Skin of body (tissue), 2 donors: ENCODE results near the gene ZDHHC24. TPM values are rescaled to one million over a fixed set of nuclear protein-coding genes. Genes with fewer than 3 reads are reported as not detected.
"Not testable (repeated sequence)": the region's sequence is repeated elsewhere in the genome, so short reads cannot be mapped to it uniquely, and the experiment has no call there.

Experiments
- DNase-seq: peaks from one replicate; lab custom pipeline; 2025; lab: John Stamatoyannopoulos, UW
- total RNA-seq: library from RNA; depleted of rRNA; stranded (reverse); fragments of >200 nt; gene quantifications from one replicate; pipeline ENCODE4 v1.2.3, GENCODE V29; 2014

The ZDHHC24 gene
- total RNA-seq, 1 donor from 2014 or later, result 4.3 TPM

DNA sequence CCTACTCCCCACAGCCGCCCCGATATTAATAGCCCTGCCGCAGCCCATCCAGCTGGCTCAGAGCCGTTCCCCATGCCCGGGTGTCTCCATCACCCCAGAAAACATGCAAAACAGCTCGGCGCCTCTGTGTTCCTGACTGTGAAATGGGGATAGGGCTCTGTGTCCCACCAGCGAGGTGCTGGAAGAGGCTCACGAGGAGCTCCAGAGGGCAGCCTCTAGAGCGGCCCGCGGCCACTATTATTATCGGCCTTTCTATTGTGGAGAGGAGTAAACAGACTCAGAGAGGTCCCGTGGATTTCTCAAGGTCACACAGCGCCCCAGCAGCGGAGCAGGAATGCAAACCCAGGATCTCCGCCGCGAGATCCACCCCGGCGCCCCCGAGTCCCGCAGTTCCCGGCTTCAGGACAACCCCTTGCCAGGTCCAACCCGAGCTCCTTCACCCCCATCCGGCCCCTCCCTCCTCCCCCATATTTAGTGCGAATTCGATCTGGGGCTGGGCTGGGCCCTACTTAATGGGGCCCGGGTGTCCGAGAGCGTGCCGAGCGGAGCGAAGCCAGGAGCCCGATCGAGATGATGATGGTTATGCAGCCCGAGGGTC lies 619 bp upstream of the ZDHHC24 start, which contains the start of gene ACTN3:
TSS of gene ACTN3 (plus strand) at position 536 of the 598 bp plus-strand sequence. CDS start at position 571, 35 bp downstream.
- DNase-seq, result no peak

DNA sequence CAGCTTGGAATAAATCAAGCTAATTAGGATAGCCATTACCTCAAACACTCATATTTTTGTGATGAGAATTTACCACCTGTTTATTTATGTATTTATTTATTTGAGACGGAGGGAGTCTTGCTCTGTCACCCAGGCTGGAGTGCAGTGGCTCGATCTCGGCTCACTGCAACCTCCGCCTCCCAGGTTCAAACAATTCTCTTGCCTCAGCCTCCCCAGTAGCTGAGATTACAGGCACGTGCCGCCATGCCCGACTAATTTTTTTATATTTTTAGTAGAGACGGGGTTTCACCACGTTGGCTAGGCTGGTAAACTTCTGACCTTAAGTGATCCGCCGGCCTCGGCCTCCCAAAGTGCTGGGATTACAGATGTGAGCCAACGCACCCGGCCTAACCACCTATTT lies 896 bp downstream of the ZDHHC24 start:
- not testable (repeated sequence) for DNase-seq

DNA sequence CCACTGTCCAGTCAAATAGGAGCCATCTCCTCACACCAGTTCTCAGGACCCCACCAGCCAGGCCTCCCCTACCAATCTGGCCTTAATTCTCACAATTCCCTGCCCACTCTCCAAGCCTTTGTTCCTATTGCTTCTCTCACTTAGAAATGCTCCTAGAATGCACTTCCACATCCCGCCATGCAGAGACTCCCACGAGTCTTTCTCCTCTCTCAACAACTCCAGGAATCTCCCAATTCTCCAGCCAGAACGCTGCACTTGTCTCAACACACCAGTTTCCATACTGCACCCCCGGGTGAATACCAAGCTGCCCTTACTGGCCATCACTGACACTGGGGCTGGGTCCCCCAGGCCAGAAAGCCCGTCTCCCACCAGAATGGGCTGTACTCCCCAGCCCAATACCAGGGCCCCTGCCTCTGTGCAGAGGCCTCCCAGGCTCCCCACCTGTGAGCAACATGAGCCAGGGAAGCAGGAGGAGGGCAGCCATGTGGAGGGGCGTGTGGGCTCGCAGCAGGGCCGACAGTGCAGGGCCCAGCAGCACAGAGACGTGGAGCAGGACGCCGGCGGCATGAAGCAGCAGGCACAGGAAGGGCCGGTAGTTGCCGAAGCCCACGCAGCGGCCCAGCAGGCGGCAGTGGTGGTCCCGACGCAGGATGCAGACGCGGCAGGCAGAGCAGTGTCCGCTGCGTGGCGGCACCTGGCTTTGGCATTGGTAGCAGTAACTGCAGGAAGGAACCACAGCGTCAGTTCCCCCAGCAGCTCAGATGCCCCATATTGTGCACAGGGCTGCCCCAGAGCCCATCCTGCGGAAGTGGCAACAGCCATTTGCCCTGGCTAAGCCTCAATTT lies 2.4 kb downstream of the ZDHHC24 start:
- peak; percentile 21 for DNase-seq

DNA sequence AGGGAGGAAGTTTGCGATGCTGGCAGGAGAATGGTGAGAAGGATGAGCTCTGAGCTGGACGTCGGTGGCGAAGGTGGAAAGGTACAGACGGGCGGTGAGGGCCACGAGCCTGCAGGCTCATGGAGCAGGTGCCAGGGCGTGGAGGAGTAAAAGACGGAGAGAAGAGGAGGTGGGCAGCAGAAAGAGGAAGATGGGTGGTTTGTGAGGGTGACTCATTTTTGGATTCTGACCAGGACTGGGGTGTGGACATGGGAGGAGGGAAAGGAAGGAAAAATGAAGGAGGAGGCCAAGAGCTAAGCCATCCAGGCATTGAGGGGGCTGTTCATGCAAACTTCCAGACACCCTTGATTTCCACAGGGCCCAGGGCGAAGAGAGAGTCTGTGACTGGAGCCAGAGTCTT lies 3.5 kb downstream of the ZDHHC24 start:
- DNase-seq, result no peak

DNA sequence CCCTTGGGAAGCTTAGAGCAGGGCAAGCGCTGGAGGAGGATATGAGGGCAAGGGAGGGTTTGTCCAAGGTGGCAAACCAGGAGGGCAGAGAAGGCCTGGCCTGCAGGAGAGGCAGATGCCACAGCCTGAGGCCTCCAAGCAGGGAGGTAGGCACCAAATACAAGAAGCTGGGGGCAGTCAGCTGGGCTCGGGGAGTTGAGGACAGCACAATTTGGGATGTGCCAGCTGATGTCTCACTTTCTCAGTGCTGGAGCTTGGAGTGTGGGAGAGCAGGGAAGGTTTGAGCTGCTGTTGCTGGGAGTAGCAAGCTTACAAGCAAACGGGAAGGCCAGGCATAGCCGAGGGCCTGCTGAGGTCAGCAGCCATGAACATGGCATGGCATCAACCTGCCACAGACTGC lies 4.0 kb downstream of the ZDHHC24 start:
- DNase-seq, result no peak

DNA sequence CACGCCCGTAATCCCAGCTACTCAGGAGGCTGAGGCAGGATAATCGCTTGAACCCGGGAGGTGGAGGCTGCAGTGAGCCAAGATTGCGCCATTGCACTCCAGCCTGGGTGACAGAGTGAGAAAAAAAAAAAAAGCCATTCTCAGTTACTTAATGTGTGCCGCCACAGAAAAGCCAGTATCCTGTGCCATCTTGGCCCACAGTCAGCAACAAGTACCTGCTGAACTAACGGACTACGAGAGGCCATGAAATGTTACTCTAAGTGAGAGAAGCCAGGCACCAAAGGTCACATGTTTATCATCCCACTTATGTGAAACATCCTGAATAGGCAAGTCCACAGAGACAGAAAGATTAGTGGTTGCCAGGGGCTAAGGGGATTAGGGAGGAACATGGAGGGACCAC lies 5.2 kb downstream of the ZDHHC24 start:
- DNase-seq, result not testable (repeated sequence)

DNA sequence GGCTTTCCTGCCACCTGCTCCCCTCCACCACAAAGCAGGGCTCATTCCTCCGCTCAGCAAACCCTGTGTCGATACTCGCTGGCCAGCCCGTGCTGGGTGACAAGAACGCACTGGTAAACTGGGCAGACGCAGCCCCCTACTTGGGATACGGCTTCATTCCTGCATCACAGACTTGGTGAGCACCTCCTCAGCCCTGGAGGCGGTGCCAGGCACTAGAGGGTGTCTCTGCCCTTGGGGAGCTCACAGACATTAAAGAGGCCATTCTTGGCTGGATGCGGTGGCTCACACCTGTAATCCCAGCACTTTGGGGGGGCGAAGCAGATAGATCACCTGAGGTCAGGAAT lies 6.0 kb downstream of the ZDHHC24 start:
- no peak for DNase-seq

DNA sequence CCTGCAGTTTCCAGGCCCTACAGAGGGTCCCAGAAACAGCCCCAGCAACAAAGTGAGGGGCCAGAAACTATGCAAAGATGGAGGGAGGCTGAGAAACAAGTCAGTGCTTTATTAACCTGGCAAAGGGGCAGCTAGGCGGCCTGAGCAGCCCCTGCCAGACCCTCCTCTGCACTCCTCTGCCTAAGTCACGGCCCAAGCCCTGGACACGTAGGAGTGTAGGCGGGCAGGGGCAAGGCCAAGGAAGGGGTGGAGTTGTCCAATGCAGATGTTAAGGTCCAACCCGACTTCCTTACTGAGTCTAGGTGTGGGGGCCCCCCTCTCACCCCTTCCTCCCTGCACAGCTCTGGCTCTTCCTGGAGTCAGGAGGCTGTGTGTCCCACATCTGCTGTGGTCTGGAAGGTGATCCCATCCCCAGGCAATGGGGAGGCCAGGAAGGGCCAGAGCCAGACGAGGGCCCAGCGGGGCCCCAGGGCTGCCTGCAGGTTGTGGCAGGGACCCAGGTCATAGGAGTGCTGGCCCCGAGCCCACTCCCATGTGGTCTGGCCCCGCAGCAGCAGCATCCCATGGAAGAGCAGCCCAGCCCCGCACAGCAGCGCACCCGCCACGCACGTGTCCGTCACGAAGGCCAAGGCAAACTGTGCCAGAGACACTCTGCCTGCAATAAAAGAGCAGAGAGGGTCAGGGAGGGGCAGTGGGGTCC lies 6.5 kb downstream of the ZDHHC24 start:
- DNase-seq, result no peak

DNA sequence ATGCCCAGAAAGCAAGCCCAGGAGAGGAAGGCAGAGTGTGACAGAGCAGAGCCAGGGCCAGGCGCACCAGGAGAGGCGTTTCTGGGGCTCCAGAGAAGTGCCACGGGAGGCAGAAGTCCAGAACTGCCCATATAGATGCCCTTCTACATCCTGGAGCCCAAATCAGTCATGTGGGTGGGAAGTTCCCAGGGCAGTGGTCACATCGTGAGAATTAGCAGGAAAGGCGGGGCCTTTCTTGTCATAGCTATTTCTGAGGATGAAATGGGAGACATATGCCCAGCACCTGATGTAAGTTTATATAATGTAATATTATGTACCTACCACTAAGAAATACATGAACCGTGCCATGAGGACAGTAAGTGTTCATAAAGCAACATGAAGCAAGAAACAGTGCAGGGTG lies 13.1 kb downstream of the ZDHHC24 start:
- DNase-seq, result no peak

DNA sequence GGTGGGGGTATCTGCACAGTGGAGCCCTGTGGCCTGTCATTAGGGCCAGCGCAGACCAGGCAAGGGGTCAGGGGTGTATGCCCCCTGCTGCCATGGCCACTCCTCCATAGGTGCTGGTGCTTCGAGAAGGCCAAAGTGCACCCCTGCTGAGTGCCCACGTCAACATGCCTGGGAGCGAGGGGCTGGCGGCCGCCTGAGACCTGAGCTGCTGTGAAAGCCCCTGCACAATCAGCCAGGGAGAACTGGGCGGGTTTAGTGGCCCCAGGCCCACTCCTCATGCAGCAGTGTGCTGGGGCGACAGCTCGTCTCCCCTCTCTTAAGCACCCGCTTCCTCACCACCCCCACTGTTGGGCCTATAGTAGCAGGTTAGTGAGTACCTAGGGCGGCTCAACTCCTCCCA lies 14.0 kb downstream of the ZDHHC24 start:
- no peak for DNase-seq

DNA sequence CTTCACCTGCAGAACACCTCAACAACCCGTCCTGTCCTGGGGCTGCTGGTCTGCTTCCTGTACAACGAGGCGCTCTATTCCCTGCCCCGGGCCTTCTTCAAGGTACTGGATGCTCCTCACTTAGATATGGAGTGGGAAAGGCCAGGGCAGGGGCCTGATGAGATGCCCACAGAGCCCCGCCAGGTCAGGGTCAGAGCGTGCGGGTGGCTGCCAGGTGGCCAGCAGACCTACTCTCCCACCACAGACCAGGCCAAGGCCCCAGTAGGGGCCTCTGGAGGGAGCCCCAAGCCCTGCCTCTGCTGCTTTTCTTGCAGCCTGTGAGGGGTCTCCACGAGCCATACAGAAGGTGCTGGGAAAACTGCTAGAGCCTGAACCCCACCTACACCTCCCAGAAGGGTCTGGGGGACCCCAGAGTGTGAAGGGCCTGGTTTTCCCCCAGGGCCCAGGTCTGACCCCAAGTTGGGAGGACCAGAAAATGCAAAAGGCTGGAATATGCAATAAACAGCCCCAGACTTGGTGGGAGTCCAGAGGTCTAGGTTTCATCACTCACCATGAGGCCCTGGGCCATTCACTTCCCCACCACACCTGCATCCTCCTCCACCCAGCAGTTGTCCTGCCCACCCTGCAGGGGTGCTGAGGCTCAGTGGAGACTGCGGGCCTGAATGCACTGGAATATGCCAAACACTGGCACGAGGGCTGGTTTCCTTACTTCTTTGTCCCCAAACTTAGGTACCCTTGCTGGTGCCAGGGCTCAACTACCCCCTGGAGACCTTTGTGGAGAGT lies 14.7 kb downstream of the ZDHHC24 start:
- DNase-seq, result no peak

DNA sequence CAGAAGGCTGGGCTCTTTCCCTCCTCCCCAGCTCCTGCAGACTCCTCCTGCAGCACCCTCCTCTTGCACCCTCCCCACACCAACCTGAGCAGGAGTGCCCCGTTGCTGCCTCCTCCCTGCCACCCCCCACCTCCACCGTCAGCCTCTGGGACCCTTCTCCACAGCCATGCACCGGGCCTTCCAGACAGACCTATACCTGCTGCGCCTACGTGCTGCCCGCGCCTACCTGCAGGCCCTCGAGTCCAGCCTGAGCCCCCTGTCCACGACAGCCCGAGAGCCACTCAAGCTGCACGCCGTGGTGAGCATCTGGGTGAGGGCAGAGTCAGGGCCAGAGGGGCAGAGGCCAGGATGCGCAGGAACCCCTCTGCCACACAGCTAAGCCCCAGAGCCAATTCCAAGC lies 16.2 kb downstream of the ZDHHC24 start:
- no peak for DNase-seq

DNA sequence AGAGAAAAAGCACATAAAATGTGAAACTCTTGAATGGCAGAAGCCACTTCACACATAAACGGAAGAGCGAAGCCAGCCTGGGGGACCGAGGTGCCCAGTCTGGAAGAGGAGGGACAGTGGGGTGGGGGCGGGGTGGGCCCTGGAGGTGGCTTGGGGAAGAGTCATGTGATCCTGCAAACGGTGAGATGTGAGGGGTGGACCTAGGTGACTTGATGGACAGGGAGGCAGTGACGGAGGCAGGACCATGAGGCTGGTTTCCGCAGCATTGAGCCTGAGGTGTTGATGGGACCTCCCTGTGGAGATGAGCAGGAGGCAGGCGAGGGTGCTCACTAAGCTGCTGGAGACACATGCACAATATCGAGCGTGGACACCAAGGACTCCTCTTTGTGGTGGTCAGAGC lies 16.8 kb downstream of the ZDHHC24 start:
- DNase-seq, result no peak

DNA sequence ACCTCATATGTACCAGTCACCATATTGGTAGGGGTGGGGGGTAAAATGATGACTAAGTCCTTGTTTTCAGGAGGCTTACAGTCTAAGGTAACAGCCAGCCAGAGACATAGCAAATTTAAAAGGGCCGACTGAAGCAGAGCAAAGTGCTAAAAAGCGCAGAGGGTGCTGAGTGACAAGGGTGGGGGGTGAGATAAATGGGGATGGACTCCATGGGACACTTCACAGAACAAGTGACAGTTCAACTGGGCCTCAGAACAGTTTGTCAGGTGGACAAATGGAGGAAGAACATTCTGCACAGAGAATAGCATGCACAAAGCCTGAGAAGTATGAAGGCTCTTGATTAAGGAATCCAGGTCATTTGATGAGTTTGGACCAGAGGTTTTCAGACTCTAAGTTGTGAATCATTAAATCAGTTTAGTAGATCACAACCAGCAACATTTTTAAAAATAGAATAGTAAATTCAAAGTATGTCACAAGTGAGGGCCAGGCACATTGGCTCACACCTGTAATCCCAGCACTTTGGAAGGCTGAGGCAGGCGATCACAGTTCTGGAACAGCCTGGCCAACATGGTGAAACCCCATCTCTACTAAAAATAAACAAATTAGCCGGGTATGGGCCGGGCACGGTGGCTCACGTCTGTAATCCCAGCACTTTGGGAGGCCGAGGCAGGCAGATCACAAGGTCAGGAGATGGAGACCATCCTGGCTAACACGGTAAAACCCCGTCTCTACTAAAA lies 21.4 kb downstream of the ZDHHC24 start:
- DNase-seq, result no peak

DNA sequence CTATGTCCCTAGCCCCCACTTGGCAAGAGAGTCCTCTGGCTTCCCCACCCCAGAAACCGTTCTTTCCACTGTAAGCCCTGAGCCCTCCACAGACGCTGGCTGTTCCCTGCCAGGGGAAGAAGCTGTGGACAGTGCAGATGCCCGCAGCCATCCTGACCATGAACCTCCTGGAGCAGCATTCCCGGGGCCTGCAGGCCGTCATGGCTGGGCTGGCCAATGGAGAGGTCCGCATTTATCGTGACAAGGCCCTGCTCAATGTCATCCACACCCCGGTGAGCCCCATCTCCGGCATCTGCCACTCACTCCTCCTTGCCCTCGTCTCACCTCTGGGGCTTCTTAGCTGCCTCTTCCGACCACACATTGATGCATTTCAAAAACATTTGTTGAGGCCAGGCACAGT lies 22.2 kb downstream of the ZDHHC24 start:
- DNase-seq, result no peak

DNA sequence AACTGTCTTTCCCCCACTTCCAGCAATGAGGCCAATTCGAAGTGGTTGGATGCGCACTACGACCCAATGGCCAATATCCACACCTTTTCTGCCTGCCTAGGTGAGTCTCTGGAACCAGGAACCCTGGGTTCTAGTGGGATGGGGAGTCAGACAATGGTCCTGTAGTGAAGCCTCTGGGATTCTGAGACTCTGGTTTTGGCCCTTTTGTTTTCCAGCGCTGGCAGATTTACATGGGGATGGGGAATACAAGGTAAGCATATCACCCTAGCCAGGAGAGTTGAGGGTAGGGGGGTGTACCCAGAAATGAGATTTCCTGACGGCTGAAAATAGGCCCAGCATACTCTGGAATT lies 34.9 kb downstream of the ZDHHC24 start:
- DNase-seq, result no peak

DNA sequence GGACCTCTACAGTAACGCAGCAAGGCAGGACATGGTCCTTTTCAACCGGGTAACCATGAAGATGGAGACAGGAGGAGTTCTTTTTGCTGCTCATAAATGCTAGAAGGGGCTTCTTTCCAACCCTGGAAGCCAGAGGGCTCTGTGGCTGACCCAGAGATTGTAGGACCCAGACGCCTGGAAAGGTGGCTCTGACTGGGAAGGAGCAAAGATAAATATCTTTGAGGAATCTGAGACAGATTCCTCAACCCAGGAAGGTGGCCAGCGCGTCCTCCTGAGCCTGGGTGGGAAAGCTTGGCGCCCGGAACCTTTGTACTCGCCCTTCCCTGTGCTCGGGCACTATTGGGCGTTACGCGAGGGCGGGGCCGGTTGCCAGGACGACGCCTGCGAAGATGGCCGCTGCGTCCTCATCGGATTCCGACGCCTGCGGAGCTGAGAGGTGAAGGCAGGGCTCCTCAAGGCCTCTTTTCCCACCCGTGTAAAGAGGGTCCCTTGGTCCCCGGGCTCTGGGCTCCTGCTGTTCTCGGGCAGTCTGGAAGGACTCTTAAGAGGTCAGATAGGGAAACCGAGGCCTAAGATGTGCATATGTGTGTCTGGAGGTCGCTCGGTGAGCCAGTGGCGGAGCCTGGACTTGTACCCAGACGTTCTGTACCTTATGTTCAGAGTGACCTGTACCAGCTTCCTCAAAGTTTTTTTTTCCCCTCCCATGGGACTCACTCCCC lies 35.4 kb downstream of the ZDHHC24 start, which contains the start of gene BBS1:
TSS of gene BBS1 (plus strand) at position 365 of the 719 bp plus-strand sequence. CDS start at position 390, 25 bp downstream.
- DNase-seq, result peak; percentile 66

DNA sequence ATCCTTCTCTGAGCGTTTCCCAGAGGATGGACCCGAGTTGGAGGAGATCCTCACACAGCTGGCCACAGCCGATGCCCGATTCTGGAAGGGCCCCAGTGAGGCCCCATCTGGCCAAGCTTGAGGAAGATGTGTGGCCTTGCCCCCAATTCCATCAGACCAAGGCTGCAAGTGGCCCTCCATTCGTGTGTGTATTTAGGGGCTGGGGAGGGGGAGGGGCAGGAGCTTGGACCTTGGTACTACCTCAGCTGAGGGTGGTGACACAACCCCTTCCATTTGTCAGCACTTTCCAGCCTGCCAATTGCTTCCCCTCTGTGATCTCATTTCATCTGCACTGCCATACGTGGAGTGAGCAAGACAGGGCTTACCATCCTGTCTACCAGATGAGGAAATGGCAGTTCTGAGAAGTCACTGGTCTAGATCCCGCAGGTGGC lies 36.7 kb downstream of the ZDHHC24 start:
- DNase-seq, result no peak

DNA sequence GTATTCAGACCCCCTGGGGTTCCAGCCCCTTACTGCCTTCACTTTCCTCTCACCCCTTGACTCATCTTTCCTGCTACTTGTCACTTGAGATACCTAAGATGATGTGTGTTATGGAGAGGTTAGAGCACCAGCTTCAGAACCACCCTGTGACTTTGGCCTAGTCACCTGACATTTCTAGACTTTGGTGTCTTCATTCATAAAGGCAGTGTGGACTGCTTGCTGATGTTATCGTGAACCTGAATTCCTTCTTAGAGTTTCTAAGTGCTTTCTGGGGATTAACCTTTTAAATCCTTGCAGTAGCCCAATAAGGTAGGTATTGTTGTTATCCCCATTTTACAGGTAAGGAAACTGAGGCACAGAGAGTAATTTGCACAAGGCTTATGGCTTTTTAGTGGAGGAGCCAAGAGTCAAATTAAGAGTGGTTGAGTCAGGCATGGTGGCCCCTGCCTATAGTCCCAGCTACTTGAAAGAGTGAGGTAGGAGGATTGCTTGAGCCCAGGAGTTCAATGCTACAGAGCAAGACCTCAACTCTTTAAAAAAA lies 40.5 kb downstream of the ZDHHC24 start:
- DNase-seq, result no peak

DNA sequence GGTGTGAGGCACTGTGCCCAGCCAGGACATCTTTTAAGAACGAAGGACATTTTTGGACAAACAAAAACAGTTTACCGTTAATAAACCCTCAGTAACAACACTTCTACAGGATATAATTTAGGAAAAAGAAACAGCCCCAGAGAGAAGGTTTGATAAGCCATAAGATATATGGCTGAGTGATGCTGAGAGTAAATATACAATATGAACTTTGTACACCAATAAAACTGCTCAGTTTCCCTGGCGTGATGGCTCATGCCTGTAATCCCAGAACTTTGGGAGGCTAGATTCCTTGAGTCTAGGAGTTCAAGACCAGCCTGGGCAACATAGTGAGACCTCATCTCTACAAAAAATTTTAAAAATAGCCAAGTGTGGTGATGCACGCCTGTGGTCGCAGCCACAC lies 47.3 kb downstream of the ZDHHC24 start:
- DNase-seq, result no peak
